ENCODE results near the gene SPEG. TPM values are rescaled to one million over a fixed set of nuclear protein-coding genes. Genes with fewer than 3 reads are reported as not detected.

Gene SPEG
- total RNA-seq, 3 donors from 2014 or later (not counting 1 experiment from before 2014, with no cell fraction given): 0.35 to 1.5 (median 1.2) TPM

- no peaks in the 10 kb centered on the region for H3K4me1 ChIP-seq (ENCODE audit: control insufficient read depth, insufficient read depth, low read length)
- H3K36me3 ChIP-seq (ENCODE audit: control insufficient read depth, insufficient read depth, low read length): no peaks in the 10 kb centered on the region
- peaks cover 19 to 21% of the 10 kb centered on the region in 2 donors for H3K27me3 Mint-ChIP-seq (ENCODE audit: low read depth in 2 of 2)
- H3K9me3 ChIP-seq (ENCODE audit: control insufficient read depth, insufficient read depth, low read length): no peaks in the 10 kb centered on the region
- H3K9me3 Mint-ChIP-seq: no peaks in the 10 kb centered on the region
- H3K27ac ChIP-seq (ENCODE audit: low read length): no peak overlapping the region
- H3K36me3 Mint-ChIP-seq: no peaks in the 10 kb centered on the region
- no peaks in the 10 kb centered on the region for H3K27me3 ChIP-seq (ENCODE audit: control insufficient read depth, insufficient read depth, low read length)
- H3K4me3 ChIP-seq (ENCODE audit: low read length): no peak overlapping the region
- WGBS (ENCODE audit: insufficient coverage): 89% methylated on average over 9 of the region's 9 CpGs
- no peak for ATAC-seq
- no peak for TF ChIP-seq CTCF (IDR thresholded peaks at IDR 0.05)
- H3K4me1 Mint-ChIP-seq: peaks cover 0 to 11% of the 10 kb centered on the region in 2 donors
- no peak for DNase-seq
- intact Hi-C loops (cut with micrococcal nuclease): loop anchor here (1.0 to 5.0 kb wide), 3 partner anchors 55 to 238 kb away; no protein-coding TSS in a partner anchor
- H3K4me3 Mint-ChIP-seq: no peak overlapping the region
- no peak overlapping the region for H3K27ac Mint-ChIP-seq
Observed at GRCh38 chr2:219403861-219404260, 30.8 kb upstream of the SPEG start.

GRCh38 chr2:219404291-219404910 lies 30.2 kb upstream of the SPEG start:
- Mint-ChIP-seq H3K27me3 (ENCODE audit: low read depth in 2 of 2) (peaks cover 21% of the 10 kb centered on the region in 2 donors), H3K4me3 (no peak overlapping the region), H3K4me1 (peaks cover 0 to 11% of the 10 kb centered on the region in 2 donors), H3K36me3 (no peaks in the 10 kb centered on the region), H3K27ac (no peak overlapping the region), H3K9me3 (no peaks in the 10 kb centered on the region)
- Histone ChIP-seq H3K4me3 (ENCODE audit: low read length) (no peak overlapping the region), H3K27ac (ENCODE audit: low read length) (no peak overlapping the region), H3K9me3 (ENCODE audit: control insufficient read depth, insufficient read depth, low read length) (no peaks in the 10 kb centered on the region), H3K4me1 (ENCODE audit: control insufficient read depth, insufficient read depth, low read length) (no peaks in the 10 kb centered on the region), H3K36me3 (ENCODE audit: control insufficient read depth, insufficient read depth, low read length) (no peaks in the 10 kb centered on the region), H3K27me3 (ENCODE audit: control insufficient read depth, insufficient read depth, low read length) (no peaks in the 10 kb centered on the region)
- WGBS (ENCODE audit: insufficient coverage): 86% methylated on average over 10 of the region's 10 CpGs
- DNase-seq: no peak
- intact Hi-C loops (cut with micrococcal nuclease): loop anchor here (5.0 kb wide), 1 partner anchor 238 kb away; no protein-coding TSS in a partner anchor
- ATAC-seq: no peak
- TF ChIP-seq CTCF (IDR thresholded peaks at IDR 0.05): no peak

GRCh38 chr2:219404954-219405353 lies 29.7 kb upstream of the SPEG start:
- peaks cover 0 to 11% of the 10 kb centered on the region in 2 donors for H3K4me1 Mint-ChIP-seq
- WGBS (ENCODE audit: insufficient coverage): 79% methylated on average over 7 of the region's 7 CpGs
- no peaks in the 10 kb centered on the region for H3K9me3 ChIP-seq (ENCODE audit: control insufficient read depth, insufficient read depth, low read length)
- no peaks in the 10 kb centered on the region for H3K27me3 ChIP-seq (ENCODE audit: control insufficient read depth, insufficient read depth, low read length)
- intact Hi-C loops (cut with micrococcal nuclease): loop anchor here (5.0 kb wide), 1 partner anchor 237 kb away; no protein-coding TSS in a partner anchor
- DNase-seq (no peak), ATAC-seq (no peak)
- no peaks in the 10 kb centered on the region for H3K36me3 Mint-ChIP-seq
- H3K36me3 ChIP-seq (ENCODE audit: control insufficient read depth, insufficient read depth, low read length): no peaks in the 10 kb centered on the region
- no peak overlapping the region for H3K4me3 Mint-ChIP-seq
- no peaks in the 10 kb centered on the region for H3K9me3 Mint-ChIP-seq
- H3K27ac ChIP-seq (ENCODE audit: low read length): no peak overlapping the region
- peaks cover 21 to 24% of the 10 kb centered on the region in 2 donors for H3K27me3 Mint-ChIP-seq (ENCODE audit: low read depth in 2 of 2)
- H3K4me3 ChIP-seq (ENCODE audit: low read length): no peak overlapping the region
- H3K27ac Mint-ChIP-seq: no peak overlapping the region
- TF ChIP-seq CTCF (IDR thresholded peaks at IDR 0.05): no peak
- no peaks in the 10 kb centered on the region for H3K4me1 ChIP-seq (ENCODE audit: control insufficient read depth, insufficient read depth, low read length)

- Mint-ChIP-seq H3K36me3 (no peaks in the 10 kb centered on the region), H3K27me3 (ENCODE audit: low read depth in 2 of 2) (peaks cover 19 to 21% of the 10 kb centered on the region in 2 donors), H3K9me3 (no peaks in the 10 kb centered on the region), H3K4me1 (peaks cover 0 to 11% of the 10 kb centered on the region in 2 donors), H3K27ac (no peak overlapping the region), H3K4me3 (no peak overlapping the region)
- Histone ChIP-seq H3K27ac (ENCODE audit: low read length) (no peak overlapping the region), H3K36me3 (ENCODE audit: control insufficient read depth, insufficient read depth, low read length) (no peaks in the 10 kb centered on the region), H3K27me3 (ENCODE audit: control insufficient read depth, insufficient read depth, low read length) (no peaks in the 10 kb centered on the region), H3K4me3 (ENCODE audit: low read length) (no peak overlapping the region), H3K9me3 (ENCODE audit: control insufficient read depth, insufficient read depth, low read length) (no peaks in the 10 kb centered on the region), H3K4me1 (ENCODE audit: control insufficient read depth, insufficient read depth, low read length) (no peaks in the 10 kb centered on the region)
- WGBS (ENCODE audit: insufficient coverage): 78% methylated on average over 8 of the region's 9 CpGs
- ATAC-seq (no peak), DNase-seq (no peak)
- intact Hi-C loops (cut with micrococcal nuclease): no loop called here
- no peak for TF ChIP-seq CTCF (IDR thresholded peaks at IDR 0.05)
Observed at GRCh38 chr2:219405451-219405850, 29.2 kb upstream of the SPEG start.
